Measurements from ENCODE around the gene MTCL1. TPM values are rescaled to one million over a fixed set of nuclear protein-coding genes. Genes with fewer than 3 reads are reported as not detected.

Gene MTCL1
- polyA plus RNA-seq, 3 donors: not detected

DNA sequence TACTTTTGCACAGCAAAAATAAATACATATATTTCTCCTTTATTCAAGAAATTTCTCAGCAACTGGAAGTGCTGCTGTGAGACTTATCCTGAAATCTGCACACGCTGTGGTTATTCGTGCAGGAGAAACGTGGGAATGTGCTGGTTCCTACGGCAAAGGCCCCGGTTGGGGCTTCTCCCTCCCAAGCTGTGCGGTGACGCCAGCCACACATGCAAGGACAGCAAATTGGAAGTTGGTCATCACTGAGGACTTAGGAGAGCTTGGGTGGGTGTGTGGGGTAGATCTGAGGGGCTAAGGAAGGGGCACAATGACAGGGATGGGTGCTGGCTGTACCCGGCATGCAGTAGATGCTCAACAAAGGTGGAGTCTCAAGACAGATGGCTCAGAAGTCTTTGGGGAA lies 16.5 kb upstream of the MTCL1 start:
- H3K36me3 Mint-ChIP-seq: no peaks in the 10 kb centered on the region
- H3K9ac ChIP-seq (ENCODE audit: insufficient read depth, low read length, poor library complexity, severe bottlenecking): no peak overlapping the region
- no peak overlapping the region for H3K27ac ChIP-seq (ENCODE audit: low read depth in 1 of 2, low read length in 2 of 2)
- no peak for DNase-seq
- TF ChIP-seq, protein P1, sequence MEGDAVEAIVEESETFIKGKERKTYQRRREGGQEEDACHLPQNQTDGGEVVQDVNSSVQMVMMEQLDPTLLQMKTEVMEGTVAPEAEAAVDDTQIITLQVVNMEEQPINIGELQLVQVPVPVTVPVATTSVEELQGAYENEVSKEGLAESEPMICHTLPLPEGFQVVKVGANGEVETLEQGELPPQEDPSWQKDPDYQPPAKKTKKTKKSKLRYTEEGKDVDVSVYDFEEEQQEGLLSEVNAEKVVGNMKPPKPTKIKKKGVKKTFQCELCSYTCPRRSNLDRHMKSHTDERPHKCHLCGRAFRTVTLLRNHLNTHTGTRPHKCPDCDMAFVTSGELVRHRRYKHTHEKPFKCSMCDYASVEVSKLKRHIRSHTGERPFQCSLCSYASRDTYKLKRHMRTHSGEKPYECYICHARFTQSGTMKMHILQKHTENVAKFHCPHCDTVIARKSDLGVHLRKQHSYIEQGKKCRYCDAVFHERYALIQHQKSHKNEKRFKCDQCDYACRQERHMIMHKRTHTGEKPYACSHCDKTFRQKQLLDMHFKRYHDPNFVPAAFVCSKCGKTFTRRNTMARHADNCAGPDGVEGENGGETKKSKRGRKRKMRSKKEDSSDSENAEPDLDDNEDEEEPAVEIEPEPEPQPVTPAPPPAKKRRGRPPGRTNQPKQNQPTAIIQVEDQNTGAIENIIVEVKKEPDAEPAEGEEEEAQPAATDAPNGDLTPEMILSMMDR (IDR thresholded peaks at IDR 0.05): no peak
- peaks cover 0 to 3% (median 0%) of the 10 kb centered on the region in 3 donors for H3K27me3 Mint-ChIP-seq (ENCODE audit: low read depth in 3 of 3)
- no peak overlapping the region for H3K4me3 Mint-ChIP-seq
- no peak overlapping the region for H3K4me2 ChIP-seq (replicated peaks; ENCODE audit: extremely low read depth, low read length, poor library complexity, severe bottlenecking)
- no peak overlapping the region for H2AFZ ChIP-seq (ENCODE audit: insufficient read depth, low read depth, low read length, poor library complexity, severe bottlenecking)
- no peak overlapping the region for H3K27ac Mint-ChIP-seq
- H4K20me1 ChIP-seq (ENCODE audit: insufficient read depth, low read length): no peaks in the 10 kb centered on the region
- H3K4me1 ChIP-seq (ENCODE audit: control insufficient read depth in 1 of 2, insufficient read depth in 2 of 2, low read length in 2 of 2): no peaks in the 10 kb centered on the region
- no peak overlapping the region for H3K4me3 ChIP-seq (replicated peaks in 1 of 3; ENCODE audit: low read depth in 2 of 3, low read length in 3 of 3)
- no peaks in the 10 kb centered on the region for H3K4me1 Mint-ChIP-seq
- no peaks in the 10 kb centered on the region for H3K36me3 ChIP-seq (replicated peaks in 1 of 2; ENCODE audit: control insufficient read depth in 1 of 2, insufficient read depth in 2 of 2, low read length in 2 of 2)
- H3K9me3 Mint-ChIP-seq: no peaks in the 10 kb centered on the region
- intact Hi-C loops (cut with micrococcal nuclease): no loop called here
- H3K79me2 ChIP-seq (ENCODE audit: insufficient read depth, low read length): no peaks in the 10 kb centered on the region
- no peaks in the 10 kb centered on the region for H3K9me3 ChIP-seq (replicated peaks in 1 of 2; ENCODE audit: control insufficient read depth in 1 of 2, insufficient read depth in 1 of 2, low read length in 2 of 2)
- H3K27me3 ChIP-seq (ENCODE audit: control insufficient read depth in 2 of 2, insufficient read depth in 2 of 2, low read length in 2 of 2): no peaks in the 10 kb centered on the region
- 95% methylated on average over 7 of the region's 8 CpGs for WGBS (ENCODE audit: insufficient coverage)

GRCh38 chr18:8689517-8689916 lies 15.8 kb upstream of the MTCL1 start:
- no peak overlapping the region for H3K27ac Mint-ChIP-seq
- H3K4me1 ChIP-seq (ENCODE audit: control insufficient read depth in 1 of 2, insufficient read depth in 2 of 2, low read length in 2 of 2): no peaks in the 10 kb centered on the region
- no peaks in the 10 kb centered on the region for H3K79me2 ChIP-seq (ENCODE audit: insufficient read depth, low read length)
- DNase-seq: no peak
- no peaks in the 10 kb centered on the region for H3K4me1 Mint-ChIP-seq
- intact Hi-C loops (cut with micrococcal nuclease): no loop called here
- no peak overlapping the region for H3K4me2 ChIP-seq (replicated peaks; ENCODE audit: extremely low read depth, low read length, poor library complexity, severe bottlenecking)
- 98% methylated on average over 13 of the region's 13 CpGs for WGBS (ENCODE audit: insufficient coverage)
- TF ChIP-seq, protein P1 (IDR thresholded peaks at IDR 0.05): no peak
- H3K4me3 ChIP-seq (replicated peaks in 1 of 3; ENCODE audit: low read depth in 2 of 3, low read length in 3 of 3): no peak overlapping the region
- H3K4me3 Mint-ChIP-seq: no peak overlapping the region
- no peaks in the 10 kb centered on the region for H3K9me3 ChIP-seq (replicated peaks in 1 of 2; ENCODE audit: control insufficient read depth in 1 of 2, insufficient read depth in 1 of 2, low read length in 2 of 2)
- H4K20me1 ChIP-seq (ENCODE audit: insufficient read depth, low read length): no peaks in the 10 kb centered on the region
- H3K9ac ChIP-seq (ENCODE audit: insufficient read depth, low read length, poor library complexity, severe bottlenecking): no peak overlapping the region
- H3K36me3 Mint-ChIP-seq: no peaks in the 10 kb centered on the region
- H3K9me3 Mint-ChIP-seq: no peaks in the 10 kb centered on the region
- H3K27ac ChIP-seq (ENCODE audit: low read depth in 1 of 2, low read length in 2 of 2): no peak overlapping the region
- peaks cover 0 to 3% (median 0%) of the 10 kb centered on the region in 3 donors for H3K27me3 Mint-ChIP-seq (ENCODE audit: low read depth in 3 of 3)
- H3K36me3 ChIP-seq (replicated peaks in 1 of 2; ENCODE audit: control insufficient read depth in 1 of 2, insufficient read depth in 2 of 2, low read length in 2 of 2): no peaks in the 10 kb centered on the region
- H3K27me3 ChIP-seq (ENCODE audit: control insufficient read depth in 2 of 2, insufficient read depth in 2 of 2, low read length in 2 of 2): no peaks in the 10 kb centered on the region
- H2AFZ ChIP-seq (ENCODE audit: insufficient read depth, low read depth, low read length, poor library complexity, severe bottlenecking): no peak overlapping the region
